EH (cell line): ENCODE measurements around the gene ABCA12.

ENCODE experiments used
- DNase-seq: peaks from one replicate; pipeline ENCODE4 v3.0.0-alpha.2; 2015; ENCODE audit warnings: low read depth

Gene ABCA12

GRCh38 chr2:214934006-214934405 is 204.4 kb downstream of the ABCA12 start:
- DNase-seq = peak; percentile 4

- no peak for DNase-seq
Measured at GRCh38 chr2:214904634-214905033, 233.8 kb downstream of the ABCA12 start.

DNA sequence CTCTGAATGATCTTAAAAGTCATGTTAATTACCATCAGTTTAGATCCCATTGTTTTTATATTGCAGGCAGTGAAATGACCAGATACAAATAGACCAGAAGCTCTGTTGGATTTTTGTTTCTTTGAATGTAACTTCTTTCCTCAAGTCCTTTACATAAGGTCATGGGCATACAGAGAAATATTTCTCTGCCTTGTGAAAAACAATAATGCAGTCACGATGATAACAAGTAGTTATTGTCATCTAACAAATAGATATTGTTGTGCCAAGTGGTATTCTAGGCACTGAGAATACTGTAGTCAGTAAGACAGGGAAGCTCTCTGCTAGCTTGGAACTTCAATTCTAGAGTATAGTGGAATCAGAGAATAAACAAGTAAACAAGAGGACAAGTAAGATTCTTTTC is 234.2 kb downstream of the ABCA12 start:
- no peak for DNase-seq

DNA sequence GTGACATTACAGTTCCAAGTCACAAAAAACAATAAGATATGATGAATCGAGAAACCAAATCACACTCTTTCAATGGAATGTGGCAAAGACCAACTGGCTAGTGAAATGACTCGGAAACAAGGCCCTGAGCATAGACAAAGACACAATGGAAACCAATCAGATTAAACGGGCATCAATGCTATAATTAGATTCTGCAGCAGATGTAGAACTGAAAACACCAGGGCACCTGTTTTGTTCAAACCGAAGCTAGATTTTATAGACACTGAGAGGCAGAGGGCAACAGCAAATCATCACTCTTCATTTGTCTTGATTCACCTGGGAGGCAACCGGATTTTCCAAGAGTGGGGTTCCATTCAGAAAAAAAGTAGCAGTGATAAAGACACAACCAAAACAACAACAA is 236.1 kb downstream of the ABCA12 start:
- no peak for DNase-seq

GRCh38 chr2:214899751-214900150 is 238.7 kb downstream of the ABCA12 start:
- no peak for DNase-seq

- DNase-seq = no peak
Measured at GRCh38 chr2:214896274-214896673, 242.2 kb downstream of the ABCA12 start.

- DNase-seq = no peak
Measured at GRCh38 chr2:214895469-214895868, 243.0 kb downstream of the ABCA12 start.

GRCh38 chr2:214889301-214889700 is 249.1 kb downstream of the ABCA12 start:
- no peak for DNase-seq

DNA sequence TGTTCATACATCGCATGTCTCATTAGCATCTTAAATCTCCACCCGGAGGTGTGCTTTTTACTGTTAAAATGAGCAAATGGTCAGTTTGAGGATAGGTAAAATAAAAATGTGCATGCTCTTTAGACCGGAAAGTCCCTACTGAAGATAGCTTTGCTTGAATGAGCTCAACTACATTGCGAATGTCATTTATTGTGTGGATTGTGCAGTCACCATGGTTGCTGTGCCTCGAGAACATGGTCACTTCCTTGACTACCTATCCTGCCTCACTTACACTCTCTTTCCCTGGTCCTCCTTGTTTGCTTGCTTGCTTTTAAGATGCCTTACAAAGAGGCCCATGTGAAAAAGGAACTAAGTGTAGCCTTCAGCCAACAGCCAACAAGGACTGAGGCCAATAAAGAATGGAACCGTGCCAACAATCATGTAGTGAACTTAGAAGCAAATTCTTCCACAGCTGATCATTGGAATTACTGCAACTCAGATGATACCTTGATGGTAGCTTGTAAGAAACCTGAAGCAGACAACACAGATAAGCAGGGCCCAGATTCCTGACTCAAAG is 256.7 kb downstream of the ABCA12 start:
- DNase-seq = peak; percentile 15
